HL-60/S4 treated with retinoic acid at 250 ng/mL for 4 days and 3 days (cell line): ENCODE results near the gene POMT1.
"Not testable (repeated sequence)": the region's sequence is repeated elsewhere in the genome, so short reads cannot be mapped to it uniquely, and the experiment has no call there.

Experiments
- in situ Hi-C: fragments of 300-500 bp; cut with MboI; formaldehyde crosslinking; loops from 2 replicates; pipeline ENCODE4 v1.7.0; 2022; ENCODE audit warnings: low sequenced_read_pairs

POMT1 gene

DNA sequence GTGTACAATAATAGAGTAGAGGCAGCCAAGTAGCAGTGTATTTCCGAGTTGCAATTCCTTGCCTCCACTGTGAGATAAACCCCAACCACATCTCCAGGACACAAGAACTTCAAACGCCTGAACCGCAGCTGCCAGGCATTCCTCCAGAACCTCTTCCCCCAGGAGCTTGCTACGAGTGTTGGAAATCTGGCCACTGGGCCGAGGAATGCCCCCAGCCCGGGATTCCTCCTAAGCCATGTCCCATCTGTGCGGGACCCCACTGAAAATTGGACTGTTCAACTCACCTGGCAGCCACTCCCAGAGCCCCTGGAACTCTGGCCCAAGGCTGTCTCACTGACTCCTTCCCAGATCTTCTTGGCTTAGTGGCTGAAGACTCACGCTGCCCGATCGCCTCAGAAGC is 46.5 kb downstream of the POMT1 start:
- in situ Hi-C loops = not testable (repeated sequence)

DNA sequence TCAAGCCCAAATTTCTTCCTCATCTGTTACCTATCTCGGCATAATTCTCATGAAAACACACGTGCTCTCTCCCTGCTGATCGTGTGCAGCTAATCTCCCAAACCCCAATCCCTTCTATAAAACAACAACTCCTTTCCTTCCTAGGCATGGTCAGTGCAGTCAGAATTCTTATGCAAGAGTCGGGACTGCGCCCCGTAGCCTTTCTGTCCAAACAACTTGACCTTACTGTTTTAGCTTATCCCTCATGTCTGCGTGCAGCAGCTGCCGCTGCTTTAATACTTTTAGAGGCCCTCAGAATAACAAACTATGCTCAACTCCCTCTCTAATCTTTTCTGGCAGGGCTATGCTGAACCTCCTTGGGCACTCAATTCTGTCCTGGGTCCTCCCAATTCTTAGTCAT is 47.7 kb downstream of the POMT1 start:
- in situ Hi-C loops = not testable (repeated sequence)

DNA sequence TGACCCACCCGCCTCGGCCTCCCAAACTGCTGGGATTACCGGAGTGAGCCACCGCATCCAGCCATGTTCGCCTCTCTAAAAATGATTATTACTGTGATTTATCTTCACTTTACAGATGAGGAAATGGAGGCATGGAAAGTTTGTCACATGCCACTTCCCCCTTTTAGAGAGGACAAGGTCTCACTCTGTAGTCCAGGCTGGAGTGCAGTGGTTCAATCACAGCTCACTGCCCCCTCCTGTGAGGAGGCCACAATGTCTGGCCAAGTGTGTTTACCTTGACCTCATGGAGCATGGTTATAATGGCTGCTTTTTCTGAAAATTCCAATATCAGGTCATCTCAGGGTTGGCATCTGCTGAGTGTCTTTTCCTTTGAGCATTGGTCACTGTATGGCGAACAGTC is 49.3 kb downstream of the POMT1 start:
- in situ Hi-C loops = no loop called here

DNA sequence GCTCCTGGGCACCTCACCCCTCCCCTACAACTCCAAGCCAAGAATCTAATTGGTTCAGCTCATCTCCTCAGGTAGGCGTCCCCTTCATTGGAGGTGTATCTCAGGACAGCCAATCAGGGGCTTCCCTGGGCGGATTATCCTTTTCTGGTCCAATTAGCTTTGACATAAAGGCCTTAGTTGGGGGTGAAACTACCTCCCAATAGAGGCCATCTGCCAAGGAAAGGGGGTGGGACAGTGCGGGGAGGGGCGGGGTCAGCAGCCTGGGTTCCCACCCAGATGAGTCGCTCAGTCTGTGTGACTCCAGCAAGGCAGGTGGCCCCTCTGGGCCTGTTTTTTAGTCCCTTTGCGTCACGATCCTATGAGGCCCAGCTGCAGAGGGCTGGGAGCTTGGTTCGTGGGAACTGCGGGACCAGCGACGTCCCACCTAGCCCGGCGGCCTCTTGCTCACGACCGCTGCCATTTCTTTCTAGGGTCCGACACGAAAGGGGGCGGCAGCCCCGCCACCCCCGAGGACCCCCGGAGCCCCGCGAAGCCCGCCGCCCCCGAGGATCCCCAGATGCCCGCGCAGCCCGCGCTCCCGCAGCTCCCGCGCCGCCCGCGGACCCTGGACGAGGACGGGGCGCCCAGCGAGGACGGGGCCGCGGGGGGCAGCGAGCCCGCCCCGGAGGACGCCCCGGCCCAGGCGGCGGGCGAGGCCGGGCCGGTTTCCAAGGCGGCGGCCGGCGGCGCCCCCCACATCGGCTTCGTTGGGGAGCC is 51.5 kb downstream of the POMT1 start:
- in situ Hi-C loops = no loop called here

DNA sequence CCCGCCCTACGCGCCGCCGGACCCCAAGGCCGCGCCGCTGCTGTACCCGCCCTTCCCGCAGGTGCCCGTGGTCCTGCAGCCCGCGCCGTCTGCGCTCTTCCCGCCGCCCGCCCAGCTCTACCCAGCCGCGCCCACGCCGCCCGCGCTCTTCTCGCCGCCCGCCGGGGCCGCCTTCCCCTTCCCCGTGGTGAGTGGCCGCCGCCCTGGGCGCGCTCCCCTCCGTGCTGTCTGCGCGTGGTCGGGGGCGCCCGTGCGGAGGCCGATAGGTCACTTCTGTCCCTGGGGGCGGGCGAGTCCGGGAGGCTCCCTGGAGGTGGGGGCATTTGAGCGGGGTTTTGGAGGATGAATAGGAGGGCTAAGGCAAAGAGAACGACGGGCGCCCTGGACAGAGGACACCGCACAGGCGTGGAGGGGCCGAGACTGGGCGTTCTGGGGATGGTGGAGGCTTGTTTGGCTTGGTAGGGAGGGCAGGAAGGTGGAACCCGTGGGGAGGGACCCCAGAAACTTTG is 52.2 kb downstream of the POMT1 start:
- in situ Hi-C loops = no loop called here

DNA sequence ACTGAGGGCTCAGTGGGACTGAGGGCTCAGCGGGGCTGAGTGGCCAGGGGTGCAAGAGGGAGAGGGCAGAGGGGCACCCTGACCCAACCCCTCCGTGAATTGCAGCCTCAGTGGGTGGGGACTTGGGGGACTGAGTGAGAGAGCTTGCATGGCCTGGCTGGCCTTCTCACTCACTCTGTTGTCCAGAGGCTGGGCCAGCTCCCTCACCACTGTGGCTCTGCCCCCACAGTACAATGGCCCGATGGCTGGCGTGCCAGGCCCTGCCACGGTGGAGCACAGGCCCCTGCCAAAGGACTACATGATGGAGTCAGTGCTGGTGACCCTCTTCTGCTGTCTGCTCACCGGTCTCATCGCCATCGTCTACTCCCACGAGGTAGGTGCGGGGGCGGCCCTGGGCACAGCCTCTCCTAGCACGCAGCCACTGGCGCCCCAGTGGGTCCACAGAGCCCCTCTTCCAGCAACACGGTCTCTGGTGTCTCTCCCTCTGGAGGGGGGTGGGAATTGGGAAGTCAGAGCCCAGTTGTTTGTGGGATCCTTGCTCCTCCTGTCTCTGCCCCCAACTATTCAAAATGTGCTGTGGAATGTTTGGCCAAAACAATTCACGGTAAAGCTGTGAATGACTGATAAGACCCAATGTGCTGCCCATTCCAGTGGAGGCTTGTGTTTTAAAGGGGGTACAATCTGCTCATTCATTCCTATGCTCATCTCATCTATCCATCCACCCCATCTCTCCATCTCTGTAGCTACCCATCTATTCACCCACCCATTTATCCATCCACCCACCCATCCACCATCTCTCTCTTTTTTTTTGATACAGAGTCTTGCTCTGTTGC is 53.3 kb downstream of the POMT1 start:
- in situ Hi-C loops = no loop called here

DNA sequence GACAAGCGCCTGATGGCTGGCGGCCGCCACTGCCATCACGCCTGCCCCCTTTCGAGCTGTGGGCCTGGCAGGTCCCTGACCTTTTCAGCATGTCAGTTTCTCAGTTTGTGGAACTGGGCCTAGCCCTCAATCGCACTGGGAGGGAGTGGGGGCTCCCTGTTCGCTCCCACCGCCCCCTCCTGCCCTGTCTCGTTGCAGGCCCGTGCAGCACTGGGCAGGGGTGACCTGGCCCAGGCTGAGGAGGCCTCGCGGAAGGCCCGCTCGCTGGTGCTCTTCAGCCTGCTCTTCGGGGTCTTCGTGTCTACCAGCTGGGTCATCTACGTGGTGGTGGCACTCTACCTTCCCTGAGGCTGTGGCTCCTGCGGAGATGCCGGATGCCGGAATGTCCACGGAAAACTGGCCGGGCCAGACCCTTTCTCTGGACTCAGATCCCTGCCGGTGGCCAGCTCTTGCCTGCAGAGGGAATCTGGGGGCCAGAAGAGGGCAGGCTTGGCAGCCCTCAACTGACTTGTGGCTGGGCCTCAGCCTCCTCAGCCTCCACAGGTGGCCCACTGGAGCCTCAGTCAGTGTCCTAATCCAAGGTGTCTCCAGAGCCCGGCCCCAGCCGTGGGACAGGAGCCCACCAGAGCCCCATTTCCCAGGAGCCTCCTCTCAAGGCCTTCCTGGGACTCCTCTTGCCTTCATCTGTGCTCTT is 55.3 kb downstream of the POMT1 start:
- in situ Hi-C loops = no loop called here

DNA sequence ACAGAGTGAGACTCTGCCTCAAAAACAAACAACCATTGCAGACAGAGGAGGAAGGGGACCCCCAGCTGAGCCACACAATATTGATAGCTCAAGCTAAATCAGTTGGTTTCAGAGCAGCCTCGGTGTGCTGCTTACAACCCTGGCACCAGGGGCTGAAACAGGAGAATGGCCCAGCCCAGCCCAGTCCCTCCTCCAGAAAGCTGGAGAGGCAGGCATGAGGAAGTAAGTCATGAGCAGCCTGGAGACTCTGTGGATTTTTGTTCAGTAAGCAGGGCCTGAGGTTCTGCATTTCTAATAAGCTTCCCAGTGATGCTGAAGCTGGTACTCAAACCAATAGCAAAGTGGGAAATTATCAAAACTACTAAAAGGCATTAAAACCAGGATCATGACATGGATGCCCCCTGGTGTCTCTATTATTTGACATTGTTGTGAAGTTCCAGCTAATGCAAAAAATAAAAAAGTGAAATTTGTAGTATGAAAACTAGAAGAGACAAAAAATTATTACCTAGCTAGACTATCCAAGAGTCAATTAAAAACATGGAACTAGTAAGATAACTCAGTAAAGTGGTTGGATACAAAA is 56.8 kb downstream of the POMT1 start:
- in situ Hi-C loops = no loop called here

DNA sequence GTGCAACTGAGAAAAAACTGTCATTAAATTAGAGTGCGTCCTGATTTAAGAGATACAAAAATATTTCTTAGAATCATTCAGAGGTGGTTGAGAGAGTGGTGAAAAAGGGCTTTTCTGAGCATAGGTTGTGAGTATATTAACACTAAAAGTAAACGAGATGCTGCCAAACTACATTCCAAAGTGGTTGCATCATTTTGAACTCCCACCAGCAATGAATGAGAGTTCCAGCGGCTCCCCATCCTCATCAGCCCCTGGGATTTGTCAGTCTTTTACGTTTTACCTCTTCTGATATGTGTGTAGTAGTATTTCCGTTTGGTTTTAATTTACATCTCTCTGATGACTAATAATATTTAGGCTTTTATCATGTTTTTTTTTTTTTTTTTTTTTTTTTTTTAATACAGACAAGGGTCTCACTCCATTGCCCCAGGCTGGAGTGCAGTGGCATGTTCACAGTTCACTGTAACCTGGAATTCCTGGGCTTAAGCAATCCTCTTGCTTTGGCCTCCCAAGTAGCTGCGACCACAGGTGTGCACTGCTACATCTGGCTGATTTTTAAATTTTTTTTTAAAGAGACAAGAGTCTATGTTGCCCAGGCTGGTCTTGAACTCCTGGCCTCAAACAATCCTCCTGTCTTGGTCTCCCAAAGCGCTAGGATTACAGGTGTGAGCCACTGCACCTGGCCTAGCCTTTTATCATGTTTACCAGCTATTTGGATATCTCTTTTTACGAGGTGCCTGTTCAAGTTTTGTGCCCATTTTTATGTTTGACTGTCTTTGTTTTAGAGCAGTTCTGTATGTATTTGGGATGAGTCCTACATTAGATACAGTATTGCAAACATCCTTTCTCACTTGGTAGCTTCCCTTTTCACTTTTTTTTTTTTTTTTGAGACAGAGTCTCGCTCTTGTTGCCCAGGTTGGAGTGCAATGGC is 59.6 kb downstream of the POMT1 start:
- in situ Hi-C loops = no loop called here

DNA sequence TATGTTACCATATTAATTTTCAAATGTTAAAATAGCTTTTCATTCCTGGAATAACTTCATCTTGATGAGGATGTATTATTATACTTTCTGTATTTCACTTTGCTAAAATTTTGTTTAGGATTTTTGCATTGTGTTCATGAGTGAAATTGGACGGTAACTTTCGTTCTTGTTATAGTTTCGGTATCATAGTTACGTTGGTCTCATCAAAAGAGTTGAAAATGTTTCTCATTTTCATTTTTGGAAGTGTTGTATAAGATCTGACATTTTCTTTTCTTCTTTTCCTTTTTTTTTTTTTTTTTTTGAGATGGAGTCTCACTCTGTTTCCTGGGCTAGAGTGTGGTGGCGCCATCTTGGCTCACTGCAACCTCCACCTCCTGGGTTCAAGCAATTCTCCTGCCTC is 62.7 kb downstream of the POMT1 start:
- in situ Hi-C loops = no loop called here

DNA sequence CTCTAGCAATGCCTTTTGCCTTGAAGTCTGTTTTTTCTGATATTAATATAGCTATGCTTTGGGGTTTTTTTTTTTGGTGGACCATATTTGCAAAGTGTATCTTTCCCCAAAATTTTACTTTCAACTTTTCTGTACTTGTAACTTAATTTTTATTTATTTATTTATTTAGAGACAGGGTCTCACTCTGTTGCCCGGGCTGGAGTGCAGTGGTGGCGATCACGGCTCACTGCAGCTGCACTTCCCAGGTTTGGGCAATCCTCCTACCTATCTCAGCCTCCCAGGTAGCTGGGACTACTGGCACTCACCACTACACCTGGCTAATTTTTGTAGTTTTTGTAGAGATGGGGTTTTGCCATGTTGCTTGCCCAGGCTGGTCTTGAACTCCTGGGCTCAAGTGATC is 63.4 kb downstream of the POMT1 start:
- in situ Hi-C loops = no loop called here

DNA sequence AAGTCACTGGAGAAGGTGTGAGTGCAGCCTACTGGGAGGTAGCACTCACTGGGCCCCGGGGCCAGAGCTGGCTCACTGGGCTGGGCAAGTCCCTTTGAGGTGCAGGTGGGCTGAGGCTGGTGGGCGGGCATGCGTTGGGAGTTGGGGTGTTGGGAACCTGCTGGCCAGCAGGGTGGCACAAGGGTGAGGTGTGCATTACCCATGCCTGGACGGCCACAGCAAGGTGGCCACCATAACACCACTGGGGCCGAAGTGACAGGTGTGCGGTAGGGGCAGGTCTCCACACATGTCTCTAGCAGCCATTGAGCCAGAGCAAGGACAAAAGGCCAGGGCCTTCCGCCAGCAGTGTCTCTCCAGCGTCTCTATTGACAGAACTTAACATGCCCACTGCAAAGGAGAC is 65.2 kb downstream of the POMT1 start:
- in situ Hi-C loops = no loop called here
